Measurements from ENCODE around the gene RMND1. TPM values are rescaled to one million over a fixed set of nuclear protein-coding genes. Genes with fewer than 3 reads are reported as not detected.

The RMND1 gene
- total RNA-seq, 1 experiment from 2014 or later: 27.0 TPM

DNA sequence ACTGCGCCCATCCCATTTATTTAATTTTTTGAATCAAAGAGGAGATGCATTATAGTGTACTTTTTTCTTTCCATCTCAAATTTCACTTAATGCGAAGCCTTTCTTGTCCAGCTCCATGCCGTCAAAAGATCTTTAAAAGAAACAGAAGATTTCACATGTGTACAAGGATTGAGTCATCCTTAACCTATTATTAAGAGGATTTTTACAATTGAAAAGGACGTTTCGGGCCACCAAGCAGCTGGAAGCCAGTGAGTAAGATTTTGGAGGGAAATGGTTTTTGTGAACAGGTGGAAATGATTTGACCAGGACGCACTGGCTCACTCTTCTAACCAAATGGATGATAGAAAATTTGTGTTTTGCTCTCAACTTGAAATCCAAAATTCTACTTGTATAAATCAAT is 26.7 kb upstream of the RMND1 start:
- H2BK120ac ChIP-seq (ENCODE audit: low read depth, low read length, poor library complexity, severe bottlenecking): no peak overlapping the region
- no peak overlapping the region for H2BK5ac ChIP-seq (ENCODE audit: insufficient read length, low read length)
- no peaks in the 10 kb centered on the region for H3K23me2 ChIP-seq (ENCODE audit: insufficient read length, low read depth, low read length, poor library complexity, severe bottlenecking)
- no peak for DNase-seq
- H3K27ac ChIP-seq (ENCODE audit: insufficient read length, low read depth, low read length): no peak overlapping the region
- no peak overlapping the region for H2AK5ac ChIP-seq (ENCODE audit: insufficient read length, low read length)
- H3K56ac ChIP-seq (ENCODE audit: insufficient read length, low read depth, low read length): no peak overlapping the region
- Mint-ChIP-seq H3K9me3 (no peaks in the 10 kb centered on the region), H3K36me3 (ENCODE audit: insufficient read depth in 1 of 3, low read depth in 3 of 3) (no peaks in the 10 kb centered on the region), H3K4me1 (peaks cover 11 to 14% of the 10 kb centered on the region in 2 experiments), H3K4me3 (no peak overlapping the region), H3K27ac (no peak overlapping the region), H3K27me3 (ENCODE audit: low read depth) (no peaks in the 10 kb centered on the region; the same call in 1 of the 2 replicates)
- H4K91ac ChIP-seq (ENCODE audit: insufficient read length, low read depth, low read length): no peak overlapping the region
- no peaks in the 10 kb centered on the region for H3K79me2 ChIP-seq (ENCODE audit: insufficient read depth, low read length)
- no peak overlapping the region for H3K4me2 ChIP-seq (ENCODE audit: insufficient read depth, insufficient read length, low read length)
- H4K20me1 ChIP-seq (ENCODE audit: control insufficient read depth, insufficient read depth, insufficient read length): no peaks in the 10 kb centered on the region
- H3K27me3 ChIP-seq (ENCODE audit: insufficient read depth, low read length): no peaks in the 10 kb centered on the region
- H4K8ac ChIP-seq (replicated peaks; ENCODE audit: insufficient read length, low read depth, low read length): no peak overlapping the region
- no peak overlapping the region for H4K5ac ChIP-seq (ENCODE audit: insufficient read length, low read depth, low read length)
- H3K14ac ChIP-seq (ENCODE audit: insufficient read depth, low read length): no peak overlapping the region
- no peak overlapping the region for H3K4ac ChIP-seq (ENCODE audit: low read depth, low read length)
- H2AFZ ChIP-seq (ENCODE audit: low read length): no peak overlapping the region
- no peak overlapping the region for H3K9ac ChIP-seq (ENCODE audit: extremely low read depth, insufficient read length, low read length)
- no peak overlapping the region for H3K18ac ChIP-seq (ENCODE audit: insufficient read length, low read depth, low read length)
- TF ChIP-seq, protein P1, sequence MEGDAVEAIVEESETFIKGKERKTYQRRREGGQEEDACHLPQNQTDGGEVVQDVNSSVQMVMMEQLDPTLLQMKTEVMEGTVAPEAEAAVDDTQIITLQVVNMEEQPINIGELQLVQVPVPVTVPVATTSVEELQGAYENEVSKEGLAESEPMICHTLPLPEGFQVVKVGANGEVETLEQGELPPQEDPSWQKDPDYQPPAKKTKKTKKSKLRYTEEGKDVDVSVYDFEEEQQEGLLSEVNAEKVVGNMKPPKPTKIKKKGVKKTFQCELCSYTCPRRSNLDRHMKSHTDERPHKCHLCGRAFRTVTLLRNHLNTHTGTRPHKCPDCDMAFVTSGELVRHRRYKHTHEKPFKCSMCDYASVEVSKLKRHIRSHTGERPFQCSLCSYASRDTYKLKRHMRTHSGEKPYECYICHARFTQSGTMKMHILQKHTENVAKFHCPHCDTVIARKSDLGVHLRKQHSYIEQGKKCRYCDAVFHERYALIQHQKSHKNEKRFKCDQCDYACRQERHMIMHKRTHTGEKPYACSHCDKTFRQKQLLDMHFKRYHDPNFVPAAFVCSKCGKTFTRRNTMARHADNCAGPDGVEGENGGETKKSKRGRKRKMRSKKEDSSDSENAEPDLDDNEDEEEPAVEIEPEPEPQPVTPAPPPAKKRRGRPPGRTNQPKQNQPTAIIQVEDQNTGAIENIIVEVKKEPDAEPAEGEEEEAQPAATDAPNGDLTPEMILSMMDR (conservative IDR thresholded peaks at IDR 0.05): no peak
- no peak overlapping the region for H2BK12ac ChIP-seq (ENCODE audit: insufficient read length, low read depth, low read length)
- no peak overlapping the region for H2BK20ac ChIP-seq (ENCODE audit: low read depth, low read length, poor library complexity, severe bottlenecking)
- no peak overlapping the region for H3T11ph ChIP-seq (ENCODE audit: low read length)
- H3K79me1 ChIP-seq (ENCODE audit: insufficient read depth, low read depth, low read length, poor library complexity, severe bottlenecking): no peaks in the 10 kb centered on the region
- no peaks in the 10 kb centered on the region for H3K9me3 ChIP-seq (ENCODE audit: control insufficient read depth, low read depth, low read length)
- H3K23ac ChIP-seq (ENCODE audit: insufficient read length, low read depth, low read length): no peak overlapping the region
- H3K4me1 ChIP-seq (ENCODE audit: insufficient read depth, low read length): no peaks in the 10 kb centered on the region
- H2BK15ac ChIP-seq (ENCODE audit: low read depth, low read length): no peak overlapping the region
- no CpG with 5 or more reads among the region's 6 CpGs for WGBS (ENCODE audit: extremely low coverage, insufficient read length, low lambda C conversion rate)

Data from H9 (cell line).